Neural cell (in vitro differentiated cells): ENCODE measurements around the gene UMAD1. TPM values are rescaled to one million over a fixed set of nuclear protein-coding genes. Genes with fewer than 3 reads are reported as not detected.

Experiments used
- H2AFZ ChIP-seq: fragments of 200-600, 300-800 bp; sonication (generic), shearing (Covaris generic); 2 replicates; pipeline ENCODE4 v1.6.0; 2014; ENCODE audit warnings: low read depth, mild to moderate bottlenecking, antibody characterized with exemption, low read length, moderate library complexity
- H3F3A ChIP-seq: fragments of 200-600 bp; shearing (Covaris generic); 2 replicates; pipeline ENCODE4 v1.6.1; 2016; ENCODE audit warnings: mild to moderate bottlenecking, moderate library complexity, mixed read lengths, antibody characterized with exemption, low read length; ENCODE audit not compliant: insufficient read depth, poor library complexity, severe bottlenecking
- H3K27ac ChIP-seq: fragments of 200-600, 300-800 bp; sonication (generic), shearing (Covaris generic); 2 replicates; pipeline ENCODE4 v1.5.1; 2014; ENCODE audit warnings: mild to moderate bottlenecking, low read length, moderate library complexity
- H3K27me3 ChIP-seq: fragments of 300-800, 200-600 bp; sonication (generic), shearing (Covaris generic); 2 replicates; pipeline ENCODE4 v1.6.0; 2014; ENCODE audit warnings: mild to moderate bottlenecking, low read depth, low read length, moderate library complexity; ENCODE audit not compliant: insufficient read depth
- H3K36me3 ChIP-seq: fragments of 300-800, 200-600 bp; sonication (generic), shearing (Covaris generic); 2 replicates; pipeline ENCODE4 v1.5.1; 2014; ENCODE audit warnings: mild to moderate bottlenecking, antibody characterized with exemption, low read length, moderate library complexity; ENCODE audit not compliant: insufficient read depth
- H3K4me2 ChIP-seq: fragments of 300-800, 200-600 bp; sonication (generic), shearing (Covaris generic); 2 replicates; pipeline ENCODE4 v1.6.0; 2014; ENCODE audit warnings: mild to moderate bottlenecking, low read length
- H3K4me3 ChIP-seq: fragments of 300-800, 200-600 bp; sonication (generic), shearing (Covaris generic); 2 replicates; pipeline ENCODE4 v1.5.1; 2014; ENCODE audit warnings: mild to moderate bottlenecking, low read length, moderate library complexity
- H3K79me2 ChIP-seq: fragments of 200-600 bp; shearing (Covaris generic); replicated peaks from 2 replicates; pipeline ENCODE4 v1.6.0; 2014; ENCODE audit warnings: mild to moderate bottlenecking, low read length, moderate library complexity; ENCODE audit not compliant: insufficient read depth
- H3K9ac ChIP-seq: fragments of 300-800, 200-600 bp; sonication (generic), shearing (Covaris generic); 2 replicates; pipeline ENCODE4 v1.6.1; 2016; ENCODE audit warnings: mild to moderate bottlenecking, low read length, mixed read lengths
- H3K9me2 ChIP-seq: fragments of 200-600 bp; shearing (Covaris generic); 2 replicates; pipeline ENCODE4 v1.6.1; 2016; ENCODE audit warnings: mild to moderate bottlenecking, low read length, mixed read lengths; ENCODE audit not compliant: insufficient read depth
- H3K9me3 ChIP-seq: fragments of 200-600, 300-800 bp; sonication (generic), shearing (Covaris generic); 2 replicates; pipeline ENCODE4 v1.6.1; 2016; ENCODE audit warnings: mild to moderate bottlenecking, mixed run types, low read length, moderate library complexity, mixed read lengths
- H4K20me1 ChIP-seq: fragments of 200-600 bp; shearing (Covaris generic); 2 replicates; pipeline ENCODE4 v1.6.1; 2016; ENCODE audit warnings: mild to moderate bottlenecking, mixed run types; ENCODE audit not compliant: insufficient read depth
- CTCF ChIP-seq: fragments of 450-650 bp; IDR thresholded peaks from 2 replicates; pipeline ENCODE4 v1.5.1; 2014; ENCODE audit warnings: antibody characterized with exemption, mild to moderate bottlenecking, moderate library complexity; ENCODE audit not compliant: poor library complexity, severe bottlenecking
- EP300 ChIP-seq: fragments of 450-650 bp; conservative IDR thresholded peaks from 2 replicates; pipeline ENCODE4 v1.6.1; 2014; ENCODE audit warnings: antibody characterized with exemption, mild to moderate bottlenecking, moderate library complexity; ENCODE audit not compliant: poor library complexity, severe bottlenecking
- EZH2 ChIP-seq: fragments of 200-600, 300-800 bp; shearing (Covaris generic), sonication (generic); IDR thresholded peaks from 2 replicates; pipeline ENCODE4 v1.6.1; 2014; ENCODE audit warnings: antibody characterized with exemption, low read length, borderline replicate concordance, mild to moderate bottlenecking; ENCODE audit not compliant: insufficient read depth, poor library complexity, severe bottlenecking
- MXI1 ChIP-seq: fragments of 450-650 bp; conservative IDR thresholded peaks from 2 replicates; pipeline ENCODE4 v1.6.1; 2014; ENCODE audit warnings: antibody characterized with exemption, mild to moderate bottlenecking; ENCODE audit not compliant: poor library complexity, severe bottlenecking
- POLR2AphosphoS5 ChIP-seq: IDR thresholded peaks from 2 replicates; pipeline ENCODE4 v1.6.1; 2012
- RAD21 ChIP-seq: fragments of 450-650 bp; conservative IDR thresholded peaks from 2 replicates; pipeline ENCODE4 v1.6.1; 2014; ENCODE audit warnings: antibody characterized with exemption, mild to moderate bottlenecking, moderate library complexity
- SMC3 ChIP-seq: fragments of 450-650 bp; conservative IDR thresholded peaks from 2 replicates; pipeline ENCODE4 v1.6.1; 2014; ENCODE audit warnings: antibody characterized with exemption, mild to moderate bottlenecking, moderate library complexity; ENCODE audit not compliant: poor library complexity
- TAF1 ChIP-seq: IDR thresholded peaks from 2 replicates; pipeline ENCODE4 v1.6.1; 2012; ENCODE audit warnings: low read depth
- polyA plus RNA-seq: library from polyadenylated mRNA; depleted of rRNA; stranded (reverse); fragments of >200 nt; gene quantifications from 2 replicates; pipeline ENCODE4 v1.2.3, GENCODE V29; 2014
- TF ChIP-seq, protein P1 (sequence below): IDR thresholded peaks from 2 replicates; pipeline ENCODE4 v1.6.1; 2012; ENCODE audit warnings: borderline replicate concordance

UMAD1 gene
- polyA plus RNA-seq, 1 donor from 2014 or later, result 14.7 TPM

- Histone ChIP-seq H3K79me2 (no peaks in the 10 kb centered on the region), H3K9ac (no peak overlapping the region), H3K36me3 (no peaks in the 10 kb centered on the region), H3K4me2 (no peak overlapping the region), H3K9me2 (no peaks in the 10 kb centered on the region), H3K4me3 (no peak overlapping the region), H3K27ac (no peak overlapping the region), H3K9me3 (no peaks in the 10 kb centered on the region), H3K27me3 (no peaks in the 10 kb centered on the region), H4K20me1 (no peaks in the 10 kb centered on the region), H3F3A (no peaks in the 10 kb centered on the region), H2AFZ (no peak overlapping the region)
- TF ChIP-seq POLR2AphosphoS5 (no peak), EZH2 (no peak), MXI1 (no peak), TAF1 (no peak)
- TF ChIP-seq, protein P1, sequence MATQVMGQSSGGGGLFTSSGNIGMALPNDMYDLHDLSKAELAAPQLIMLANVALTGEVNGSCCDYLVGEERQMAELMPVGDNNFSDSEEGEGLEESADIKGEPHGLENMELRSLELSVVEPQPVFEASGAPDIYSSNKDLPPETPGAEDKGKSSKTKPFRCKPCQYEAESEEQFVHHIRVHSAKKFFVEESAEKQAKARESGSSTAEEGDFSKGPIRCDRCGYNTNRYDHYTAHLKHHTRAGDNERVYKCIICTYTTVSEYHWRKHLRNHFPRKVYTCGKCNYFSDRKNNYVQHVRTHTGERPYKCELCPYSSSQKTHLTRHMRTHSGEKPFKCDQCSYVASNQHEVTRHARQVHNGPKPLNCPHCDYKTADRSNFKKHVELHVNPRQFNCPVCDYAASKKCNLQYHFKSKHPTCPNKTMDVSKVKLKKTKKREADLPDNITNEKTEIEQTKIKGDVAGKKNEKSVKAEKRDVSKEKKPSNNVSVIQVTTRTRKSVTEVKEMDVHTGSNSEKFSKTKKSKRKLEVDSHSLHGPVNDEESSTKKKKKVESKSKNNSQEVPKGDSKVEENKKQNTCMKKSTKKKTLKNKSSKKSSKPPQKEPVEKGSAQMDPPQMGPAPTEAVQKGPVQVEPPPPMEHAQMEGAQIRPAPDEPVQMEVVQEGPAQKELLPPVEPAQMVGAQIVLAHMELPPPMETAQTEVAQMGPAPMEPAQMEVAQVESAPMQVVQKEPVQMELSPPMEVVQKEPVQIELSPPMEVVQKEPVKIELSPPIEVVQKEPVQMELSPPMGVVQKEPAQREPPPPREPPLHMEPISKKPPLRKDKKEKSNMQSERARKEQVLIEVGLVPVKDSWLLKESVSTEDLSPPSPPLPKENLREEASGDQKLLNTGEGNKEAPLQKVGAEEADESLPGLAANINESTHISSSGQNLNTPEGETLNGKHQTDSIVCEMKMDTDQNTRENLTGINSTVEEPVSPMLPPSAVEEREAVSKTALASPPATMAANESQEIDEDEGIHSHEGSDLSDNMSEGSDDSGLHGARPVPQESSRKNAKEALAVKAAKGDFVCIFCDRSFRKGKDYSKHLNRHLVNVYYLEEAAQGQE, result no peak
These were observed 56.0 kb downstream of the UMAD1 start for GRCh38 chr7:7696458-7697119.

GRCh38 chr7:7698930-7699329, 58.4 kb downstream of the UMAD1 start:
- Histone ChIP-seq H4K20me1 (no peaks in the 10 kb centered on the region), H3K27me3 (no peaks in the 10 kb centered on the region), H3K27ac (no peak overlapping the region), H3K36me3 (no peaks in the 10 kb centered on the region), H3K9me2 (no peaks in the 10 kb centered on the region), H3K4me3 (no peak overlapping the region), H3K4me2 (no peak overlapping the region), H3K9me3 (no peaks in the 10 kb centered on the region), H3K9ac (no peak overlapping the region), H3K79me2 (no peaks in the 10 kb centered on the region), H3F3A (no peaks in the 10 kb centered on the region), H2AFZ (no peak overlapping the region)
- no peak for TF ChIP-seq RAD21
- no peak for TF ChIP-seq POLR2AphosphoS5
- TF ChIP-seq MXI1, result no peak
- TF ChIP-seq EP300, result no peak
- no peak for TF ChIP-seq TAF1
- no peak for TF ChIP-seq CTCF
- TF ChIP-seq EZH2, result no peak
- no peak for TF ChIP-seq SMC3
- TF ChIP-seq, protein P1, result no peak
